ENCODE measurements around the gene ZNF408.

DNA sequence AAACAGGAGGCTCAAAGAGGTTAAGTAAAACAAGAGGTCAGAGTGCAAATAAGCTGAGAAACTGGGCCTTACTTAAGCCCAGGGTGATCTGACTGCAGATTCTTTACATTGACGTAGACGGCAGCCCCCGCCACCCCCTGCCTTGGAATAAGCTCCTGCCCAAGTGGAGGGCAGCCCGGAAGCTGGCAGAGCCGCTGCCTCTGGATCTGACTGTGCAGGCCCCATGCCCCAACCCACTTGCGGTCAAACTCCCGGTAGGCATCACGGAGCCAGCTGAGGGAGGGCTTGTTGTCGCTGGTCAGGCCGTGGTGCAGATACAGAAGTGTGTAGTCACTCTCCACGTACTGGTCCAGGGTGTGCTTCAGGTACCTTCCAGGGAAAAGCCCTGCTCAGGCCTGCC, 19.0 kb upstream of the ZNF408 start:
- TF ChIP-seq POLR2AphosphoS5 (IDR thresholded peaks at IDR 0.05; ENCODE audit: borderline replicate concordance, low read depth, low read length) (no peak), EZH2 (IDR thresholded peaks at IDR 0.05) (no peak), FOXP2 (optimal IDR thresholded peaks at IDR 0.05; ENCODE audit: control extremely low read depth, extremely low read length, insufficient read depth) (no peak)

Measured in SK-N-MC (cell line).